H1 (cell line): Measurements from ENCODE around the gene TLL1. TPM values are rescaled to one million over a fixed set of nuclear protein-coding genes. Genes with fewer than 3 reads are reported as not detected.

Source experiments
- CTCF ChIA-PET: fragments of 300-600 bp; sonication (Branson Sonifier 250); formaldehyde crosslinking; loops from one replicate; lab custom pipeline; 2021; ENCODE audit not compliant: partially characterized antibody; lab: Charles Lee
- POLR2A ChIA-PET: fragments of 300-600 bp; sonication (Branson Sonifier 250); formaldehyde crosslinking; loops from one replicate; lab custom pipeline; 2021; ENCODE audit warnings: inconsistent platforms; ENCODE audit not compliant: partially characterized antibody; lab: Charles Lee
- DNase-seq, 2 experiments: peaks; one replicate each; pipeline versions ENCODE4 v3.0.0 to v3.0.0-alpha.2; 2010 to 2022; ENCODE audit warnings: low spot score in 2 of 2, low read depth in 1 of 2, mixed read lengths in 1 of 2
- FAIRE-seq: peaks from 2 replicates; lab custom pipeline; 2011; peaks lifted over from hg19 to GRCh38; lab: Jason Lieb, UNC
- H2AFZ ChIP-seq: 2 replicates; pipeline ENCODE4 v1.8.1; 2012; ENCODE audit warnings: low read length, inconsistent platforms
- H2AK5ac ChIP-seq: 2 replicates; pipeline ENCODE4 v1.6.1; 2013; ENCODE audit warnings: low read depth, low read length
- H2BK120ac ChIP-seq: replicated peaks from 2 replicates; pipeline ENCODE3; 2013; ENCODE audit warnings: low read depth, low read length, inconsistent platforms
- H2BK12ac ChIP-seq: 2 replicates; pipeline ENCODE4 v1.6.1; 2013; ENCODE audit warnings: low read depth, low read length
- H2BK15ac ChIP-seq: 2 replicates; pipeline ENCODE4 v1.6.1; 2013; ENCODE audit warnings: low read length
- H2BK20ac ChIP-seq: 2 replicates; pipeline ENCODE4 v1.6.1; 2013; ENCODE audit warnings: low read length
- H2BK5ac ChIP-seq: 2 replicates; pipeline ENCODE4 v1.6.1; 2013; ENCODE audit warnings: low read depth, low read length
- H3K14ac ChIP-seq: 2 replicates; pipeline ENCODE4 v1.6.1; 2013; ENCODE audit warnings: inconsistent platforms; ENCODE audit not compliant: insufficient read length
- H3K18ac ChIP-seq: 2 replicates; pipeline ENCODE4 v1.6.1; 2013; ENCODE audit warnings: low read length; ENCODE audit errors: extremely low read depth
- H3K23ac ChIP-seq: 2 replicates; pipeline ENCODE4 v1.6.1; 2013; ENCODE audit warnings: inconsistent platforms; ENCODE audit not compliant: insufficient read length
- H3K23me2 ChIP-seq: 2 replicates; pipeline ENCODE4 v1.6.1; 2013; ENCODE audit warnings: low read depth, low read length
- H3K27ac ChIP-seq: 2 replicates; pipeline ENCODE4 v1.6.1; 2011; ENCODE audit warnings: low read depth, low read length, inconsistent platforms
- H3K27me3 ChIP-seq, 4 experiments: replicated peaks in 1 of 4; 1 replicate in 1 of 4; 2 replicates in 3 of 4; pipeline versions ENCODE4 v1.6.1 to v1.8.1; 2011 to 2013; ENCODE audit warnings: low read length in 3 of 4, mild to moderate bottlenecking in 3 of 4, inconsistent platforms in 2 of 4, mixed read lengths in 2 of 4, moderate library complexity in 1 of 4; ENCODE audit not compliant: control insufficient read depth in 3 of 4, insufficient read depth in 3 of 4; ENCODE audit errors: extremely low read depth in 1 of 4
- H3K36me3 ChIP-seq, 4 experiments: 2 replicates each; pipeline versions ENCODE4 v1.6.1 to v1.8.1; 2011 to 2013; ENCODE audit warnings: mild to moderate bottlenecking in 4 of 4, low read length in 3 of 4, moderate library complexity in 2 of 4, control low read depth in 1 of 4, inconsistent platforms in 1 of 4; ENCODE audit not compliant: insufficient read depth in 4 of 4, control insufficient read depth in 2 of 4
- H3K4ac ChIP-seq: replicated peaks from 2 replicates; pipeline ENCODE3; 2013; ENCODE audit warnings: low read length, low read depth, mixed read lengths, inconsistent platforms; ENCODE audit not compliant: insufficient read length
- H3K4me1 ChIP-seq, 4 experiments: replicated peaks in 1 of 4; 1 replicate in 1 of 4; 2 replicates in 3 of 4; pipeline versions ENCODE4 v1.6.1 to v1.8.1; 2011 to 2013; ENCODE audit warnings: low read length in 3 of 4, inconsistent platforms in 2 of 4, mixed read lengths in 1 of 4; ENCODE audit not compliant: insufficient read depth in 4 of 4, control insufficient read depth in 3 of 4
- H3K4me2 ChIP-seq, 2 experiments: 2 replicates each; pipeline versions ENCODE4 v1.6.1 to v1.8.1; 2011 to 2013; ENCODE audit warnings: low read depth in 2 of 2, low read length in 2 of 2, control low read depth in 1 of 2, inconsistent platforms in 1 of 2, mild to moderate bottlenecking in 1 of 2; ENCODE audit not compliant: insufficient read depth in 1 of 2
- H3K4me3 ChIP-seq, 4 experiments: fragments of 200-600, 300-600 bp in 1 of 4; sonication (generic), shearing (Covaris generic), sonication (Bioruptor Twin) in 1 of 4; 2 replicates each; pipeline versions ENCODE4 v1.5.1 to v1.8.1; 2011 to 2016; ENCODE audit warnings: low read length in 4 of 4, low read depth in 3 of 4, control low read depth in 2 of 4, inconsistent platforms in 2 of 4, mild to moderate bottlenecking in 2 of 4, mixed read lengths in 1 of 4, moderate library complexity in 1 of 4; ENCODE audit not compliant: insufficient read depth in 2 of 4; ENCODE audit errors: extremely low read depth in 1 of 4
- H3K56ac ChIP-seq: replicated peaks from 2 replicates; pipeline ENCODE3; 2013; ENCODE audit warnings: low read depth, mild to moderate bottlenecking, mixed read lengths, low read length, inconsistent platforms; ENCODE audit not compliant: insufficient read length
- H3K79me1 ChIP-seq: 2 replicates; pipeline ENCODE4 v1.6.1; 2013; ENCODE audit warnings: low read depth, low read length, control low read depth
- H3K79me2 ChIP-seq, 2 experiments: 2 replicates each; pipeline versions ENCODE4 v1.6.1 to v1.8.1; 2012 to 2013; ENCODE audit warnings: low read length in 2 of 2, mild to moderate bottlenecking in 2 of 2, inconsistent platforms in 1 of 2; ENCODE audit not compliant: insufficient read depth in 2 of 2, control insufficient read depth in 1 of 2
- H3K9ac ChIP-seq, 4 experiments: replicated peaks in 1 of 4; 1 replicate in 1 of 4; 2 replicates in 3 of 4; pipeline versions ENCODE4 v1.6.1 to v1.8.1; 2011 to 2013; ENCODE audit warnings: low read depth in 3 of 4, low read length in 3 of 4, control low read depth in 2 of 4, mild to moderate bottlenecking in 2 of 4, moderate library complexity in 2 of 4, inconsistent platforms in 1 of 4; ENCODE audit errors: extremely low read depth in 1 of 4
- H3K9me3 ChIP-seq, 2 experiments: 2 replicates each; pipeline versions ENCODE4 v1.6.1 to v1.8.1; 2012 to 2013; ENCODE audit warnings: mild to moderate bottlenecking in 2 of 2, moderate library complexity in 2 of 2, control low read depth in 1 of 2, inconsistent platforms in 1 of 2, low read depth in 1 of 2, low read length in 1 of 2, mixed read lengths in 1 of 2; ENCODE audit not compliant: insufficient read depth in 2 of 2
- H4K20me1 ChIP-seq, 2 experiments: replicated peaks in 1 of 2; 2 replicates each; pipeline versions ENCODE3 to v1.8.1; 2011 to 2013; ENCODE audit warnings: inconsistent platforms in 2 of 2, low read length in 2 of 2, mild to moderate bottlenecking in 1 of 2; ENCODE audit not compliant: insufficient read depth in 2 of 2, control insufficient read depth in 1 of 2
- H4K5ac ChIP-seq: 2 replicates; pipeline ENCODE4 v1.6.1; 2013; ENCODE audit warnings: low read length, low read depth, mixed read lengths, inconsistent platforms; ENCODE audit not compliant: insufficient read length
- H4K8ac ChIP-seq: 2 replicates; pipeline ENCODE4 v1.8.0; 2013; ENCODE audit warnings: mild to moderate bottlenecking, moderate library complexity, low read length, inconsistent platforms; ENCODE audit not compliant: insufficient read depth; ENCODE audit errors: extremely low read depth
- H4K91ac ChIP-seq: replicated peaks from 2 replicates; pipeline ENCODE3; 2013; ENCODE audit warnings: low read length, mixed read lengths, inconsistent platforms; ENCODE audit not compliant: insufficient read length
- KDM5A ChIP-seq: fragments of 200-600 bp; IDR thresholded peaks from 2 replicates; pipeline ENCODE4 v1.7.1; 2012; ENCODE audit warnings: mild to moderate bottlenecking, low read length, inconsistent platforms, mixed read lengths
- MAX ChIP-seq: IDR thresholded peaks from 2 replicates; pipeline ENCODE4 v1.6.1; 2012; ENCODE audit warnings: inconsistent platforms
- NRF1 ChIP-seq: IDR thresholded peaks from 2 replicates; pipeline ENCODE4 v1.6.1; 2011; ENCODE audit warnings: mild to moderate bottlenecking, low read depth, low read length, improper control_type of control experiment
- PHF8 ChIP-seq: fragments of 200-600 bp; sonication (generic); conservative IDR thresholded peaks from 2 replicates; pipeline ENCODE4 v1.7.1; 2012; ENCODE audit warnings: low read depth, mild to moderate bottlenecking, inconsistent platforms, low read length, moderate library complexity
- SIN3A ChIP-seq, 2 experiments: IDR thresholded peaks in 1 of 2; conservative IDR thresholded peaks in 1 of 2; 2 replicates each; pipeline ENCODE4 v1.6.1; 2011 to 2012; ENCODE audit warnings: low read length in 2 of 2, improper control_type of control experiment in 1 of 2, low read depth in 1 of 2, mild to moderate bottlenecking in 1 of 2
- YY1 ChIP-seq: IDR thresholded peaks from 2 replicates; pipeline ENCODE4 v1.6.1; 2011; ENCODE audit warnings: low read depth, mild to moderate bottlenecking, low read length
- whole genome bisulfite sequencing, 2 experiments: shearing (Covaris generic) in 1 of 2; methylation state at CpG; one replicate each; pipeline versions ENCODE4 v1.1.6 to v1.1.7; 2013 to 2015; ENCODE audit warnings: low lambda C conversion rate in 2 of 2, mixed read lengths in 2 of 2, inconsistent platforms in 1 of 2, low coverage in 1 of 2, missing lambda C conversion rate in 1 of 2; ENCODE audit not compliant: insufficient replicate concordance in 2 of 2, insufficient coverage in 1 of 2, insufficient read length in 1 of 2; ENCODE audit errors: extremely low coverage in 1 of 2, missing lambda C conversion rate in 1 of 2; 5-methylcytosine and 5-hydroxymethylcytosine counted together
- polyA plus RNA-seq, 7 experiments: library from polyadenylated mRNA; depleted of rRNA in 3 of 7; stranded (reverse) in 5 of 7; unstranded in 2 of 7; fragments of >200 nt in 5 of 7; fragments of 200-250 nt in 2 of 7; gene quantifications; 1 replicate in 5 of 7; 2 replicates in 1 of 7; 4 replicates in 1 of 7; pipeline versions ENCODE4 v1.2.1 to v1.2.3, GENCODE V29; 2011 to 2013; ENCODE audit warnings: missing spikeins in 2 of 7, mixed read lengths in 2 of 7
- total RNA-seq: library from RNA; stranded (reverse); fragmentation: NEBNext Ultra II Directional; extraction: Animal tissue kit (Norgen Biotek cat#: 25700); gene quantifications from 2 replicates; pipeline ENCODE4 v1.2.1, GENCODE V29; 2021

Gene TLL1
- total and polyA plus RNA-seq, 2 of the 8 experiments (the other 6 are each of a cell fraction or from before 2014, with no cell fraction given): 0.18 to 1.1 TPM

GRCh38 chr4:166003811-166004210 is 130.8 kb downstream of the TLL1 start:
- CTCF ChIA-PET: no interaction called here

More at GRCh38 chr4:166003811-166004210, 130.8 kb downstream of the TLL1 start:
- no peak overlapping the region for H3K56ac ChIP-seq
- no peak for FAIRE-seq
- no peaks in the 10 kb centered on the region for H3K9me3 ChIP-seq
- H3K4me2 ChIP-seq: no peak overlapping the region
- H3K4ac ChIP-seq: no peak overlapping the region
- no peaks in the 10 kb centered on the region for H3K27me3 ChIP-seq
- H2BK5ac ChIP-seq: no peak overlapping the region
- no peak overlapping the region for H3K9ac ChIP-seq
- no peak overlapping the region for H2AFZ ChIP-seq
- H3K36me3 ChIP-seq: no peaks in the 10 kb centered on the region
- H3K79me2 ChIP-seq: no peaks in the 10 kb centered on the region
- no peaks in the 10 kb centered on the region for H4K20me1 ChIP-seq
- no peak for DNase-seq
- H3K4me3 ChIP-seq: no peak overlapping the region
- WGBS, 2 experiments: 90% methylated on average over 2 of the region's 2 CpGs; no CpG with 5 or more reads in 1 of the 2 experiments
- no peak overlapping the region for H4K91ac ChIP-seq
- no peak overlapping the region for H3K14ac ChIP-seq
- no peak overlapping the region for H2BK120ac ChIP-seq
- H3K18ac ChIP-seq: no peak overlapping the region
- H4K8ac ChIP-seq: no peak overlapping the region
- TF ChIP-seq YY1 (no peak), SIN3A (conservative IDR thresholded peaks at IDR 0.05 in 1 of 2, IDR thresholded peaks at IDR 0.05 in 1 of 2; ENCODE audit: low read depth in 1 of 2, low read length in 2 of 2) (no peak), PHF8 (no peak), KDM5A (no peak), NRF1 (no peak), MAX (no peak)
- no peak overlapping the region for H3K23ac ChIP-seq
- no peaks in the 10 kb centered on the region for H3K79me1 ChIP-seq
- H2BK12ac ChIP-seq: no peak overlapping the region
- POLR2A ChIA-PET: no interaction called here
- no peak overlapping the region for H2AK5ac ChIP-seq
- no peak overlapping the region for H2BK20ac ChIP-seq
- H3K23me2 ChIP-seq: no peaks in the 10 kb centered on the region
- no peak overlapping the region for H3K27ac ChIP-seq
- no peaks in the 10 kb centered on the region for H3K4me1 ChIP-seq
- H2BK15ac ChIP-seq: no peak overlapping the region
- no peak overlapping the region for H4K5ac ChIP-seq
